ENCODE results near the gene RAB37. TPM values are rescaled to one million over a fixed set of nuclear protein-coding genes. Genes with fewer than 3 reads are reported as not detected.

RAB37 gene
- total and polyA plus RNA-seq, 8 donors = 2.0 to 42.9 (median 5.3) TPM; not detected in 3

- no peak overlapping the region for H3K27ac ChIP-seq
Measured at GRCh38 chr17:74790161-74791058, 53.4 kb downstream of the RAB37 start.

DNA sequence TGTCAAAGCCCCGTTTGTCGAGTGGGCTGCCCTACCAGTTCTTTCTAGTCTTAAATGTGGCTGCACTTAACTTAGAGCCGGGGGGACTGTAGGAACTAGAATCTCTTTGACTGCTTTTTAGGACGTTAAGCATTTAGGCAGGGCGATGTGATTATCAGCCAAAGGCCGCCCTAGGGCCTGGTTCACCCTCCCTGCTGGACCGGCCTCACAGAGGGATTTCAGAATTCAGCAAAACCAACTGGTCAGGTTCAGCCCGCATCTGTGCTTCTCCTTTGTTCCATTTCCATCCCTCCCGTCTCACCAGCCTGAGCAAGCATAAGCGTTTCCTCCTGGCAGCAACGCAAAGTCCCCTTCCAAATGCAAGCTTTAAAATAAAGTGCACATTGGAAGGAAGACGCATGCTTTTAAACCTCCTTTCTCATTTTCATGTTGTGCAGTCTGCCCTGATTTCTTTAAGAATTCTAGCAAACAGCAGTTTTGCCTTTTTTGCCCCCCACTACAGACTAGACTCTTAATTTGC is 55.6 kb downstream of the RAB37 start:
- Histone ChIP-seq H3K9me3 (no peaks in the 10 kb centered on the region), H3K36me3 (peaks cover 40 to 87% (median 81%) of the 10 kb centered on the region in 4 donors), H3K4me1 (peaks cover 0 to 13% (median 0%) of the 10 kb centered on the region in 4 donors), H3K4me3 (no peak overlapping the region), H3K27ac (no peak overlapping the region), H3K27me3 (no peaks in the 10 kb centered on the region)
- 89 to 96% (median 94%) methylated on average over 12 of the region's 12 CpGs for WGBS, 5 donors
- DNase-seq = no peak
- TF ChIP-seq EP300 (IDR thresholded peaks at IDR 0.05) (no peak), POLR2A (IDR thresholded peaks at IDR 0.05) (no peak)
- intact Hi-C loops (cut with DNase I; ENCODE audit: low total_unique reads) = loop anchor here (5.0 kb wide), 1 partner anchor 70 kb away; no protein-coding TSS in a partner anchor

More at GRCh38 chr17:74790161-74791058, 53.4 kb downstream of the RAB37 start:
- intact Hi-C loops (cut with DNase I; ENCODE audit: low total_unique reads) = loop anchor here (5.0 kb wide), 1 partner anchor 72 kb away; no protein-coding TSS in a partner anchor
- 76 to 87% (median 83%) methylated on average over 21 of the region's 21 CpGs for WGBS, 5 donors
- Histone ChIP-seq H3K4me3 (no peak overlapping the region), H3K36me3 (peaks cover 36 to 75% (median 72%) of the 10 kb centered on the region in 4 donors), H3K4me1 (peaks cover 0 to 13% (median 0%) of the 10 kb centered on the region in 4 donors), H3K9me3 (no peaks in the 10 kb centered on the region), H3K27me3 (no peaks in the 10 kb centered on the region)
- no peak for TF ChIP-seq POLR2AphosphoS5 (IDR thresholded peaks at IDR 0.05)
- TF ChIP-seq POLR2A (IDR thresholded peaks at IDR 0.05) = no peak
- TF ChIP-seq CTCF (IDR thresholded peaks at IDR 0.05) = no peak
- TF ChIP-seq EP300 (IDR thresholded peaks at IDR 0.05) = no peak
- no peak for DNase-seq

DNA sequence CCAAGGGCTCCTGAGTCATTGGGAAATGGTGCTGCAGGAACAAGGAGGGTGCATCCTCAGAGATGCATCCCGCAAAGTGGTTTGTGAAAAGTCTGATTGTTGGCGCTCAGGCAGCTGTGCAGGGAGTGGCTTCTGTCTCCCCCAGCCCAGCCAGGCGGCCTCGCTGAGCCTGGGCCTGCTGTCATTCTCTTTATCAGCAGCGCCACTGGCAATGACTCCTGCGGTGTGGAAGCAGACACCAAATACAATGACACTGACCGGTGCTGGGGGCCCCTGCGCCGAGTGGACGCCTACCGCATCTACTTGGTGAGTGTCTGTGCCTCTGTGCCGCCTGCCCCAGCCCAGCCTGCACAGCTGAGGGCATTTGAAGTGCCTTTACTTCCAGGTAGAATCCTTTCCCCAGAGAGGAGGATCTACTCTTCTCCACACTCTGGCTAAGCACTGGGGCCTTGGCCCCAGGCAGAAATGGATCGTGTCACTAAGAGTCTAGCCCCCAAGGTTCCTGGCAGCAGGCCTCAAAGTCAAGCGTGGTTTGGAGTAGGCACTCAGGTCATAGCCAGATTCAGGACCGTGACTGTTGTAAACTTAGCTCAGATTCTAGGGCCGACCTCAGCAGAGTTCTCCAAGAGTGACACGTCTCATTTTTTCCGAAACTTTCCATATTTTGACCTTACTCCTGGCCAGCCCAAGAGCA is 58.4 kb downstream of the RAB37 start:
- H3K36me3 ChIP-seq = peaks cover 47 to 88% (median 87%) of the 10 kb centered on the region in 4 donors
- intact Hi-C loops (cut with DNase I; ENCODE audit: low total_unique reads) = no loop called here

GRCh38 chr17:74796211-74796610 is 59.2 kb downstream of the RAB37 start:
- no peak overlapping the region for H3K4me3 ChIP-seq
- H3K27me3 ChIP-seq = no peaks in the 10 kb centered on the region
- H3K27ac ChIP-seq = no peak overlapping the region
- no peak for DNase-seq
- WGBS, 5 donors = 84 to 93% (median 92%) methylated on average over 3 to 4 of the region's 4 CpGs
- H3K36me3 ChIP-seq = peaks cover 47 to 91% (median 90%) of the 10 kb centered on the region in 4 donors
- intact Hi-C loops (cut with DNase I; ENCODE audit: low total_unique reads) = no loop called here
- no peaks in the 10 kb centered on the region for H3K9me3 ChIP-seq
- no peak for TF ChIP-seq EP300 (IDR thresholded peaks at IDR 0.05)
- TF ChIP-seq POLR2A (IDR thresholded peaks at IDR 0.05) = no peak
- TF ChIP-seq CTCF (IDR thresholded peaks at IDR 0.05) = no peak
- TF ChIP-seq POLR2AphosphoS5 (IDR thresholded peaks at IDR 0.05) = no peak
- H3K4me1 ChIP-seq = peaks cover 0 to 1% (median 0%) of the 10 kb centered on the region in 4 donors

More for the DNA sequence above, 58.4 kb downstream of the RAB37 start:
- Histone ChIP-seq H3K4me1 (peaks cover 0 to 8% (median 0%) of the 10 kb centered on the region in 4 donors), H3K4me3 (no peak overlapping the region), H3K27ac (no peak overlapping the region), H3K27me3 (no peaks in the 10 kb centered on the region), H3K9me3 (no peaks in the 10 kb centered on the region)
- no peak for DNase-seq
- TF ChIP-seq POLR2AphosphoS5 (IDR thresholded peaks at IDR 0.05) (no peak), POLR2A (IDR thresholded peaks at IDR 0.05) (no peak), CTCF (IDR thresholded peaks at IDR 0.05) (no peak), EP300 (IDR thresholded peaks at IDR 0.05) (no peak)
- WGBS, 5 donors = 85 to 96% (median 93%) methylated on average over 18 of the region's 18 CpGs
